ENCODE data around the gene TTC36. TPM values are rescaled to one million over a fixed set of nuclear protein-coding genes. Genes with fewer than 3 reads are reported as not detected.
"Not testable (repeated sequence)": the region's sequence is repeated elsewhere in the genome, so short reads cannot be mapped to it uniquely, and the experiment has no call there.

Gene TTC36
- total RNA-seq, 1 experiment from 2014 or later, result not detected

- H2AFZ ChIP-seq (ENCODE audit: low read length), result no peak overlapping the region
- H3K4me2 ChIP-seq (ENCODE audit: low read depth, low read length, poor library complexity, severe bottlenecking), result no peak overlapping the region
- H3K9me2 ChIP-seq (replicated peaks; ENCODE audit: insufficient read depth, low read length), result no peaks in the 10 kb centered on the region
- H4K20me1 ChIP-seq (ENCODE audit: insufficient read depth, low read depth, low read length), result no peaks in the 10 kb centered on the region
- DNase-seq, result no peak
- no peaks in the 10 kb centered on the region for H3K9me3 ChIP-seq (ENCODE audit: low read length)
- H3K9ac ChIP-seq (ENCODE audit: low read length), result no peak overlapping the region
- no peak overlapping the region for H3K27ac ChIP-seq (ENCODE audit: low read length)
- no peaks in the 10 kb centered on the region for H3K79me2 ChIP-seq (ENCODE audit: low read length)
- no peaks in the 10 kb centered on the region for H3K4me1 ChIP-seq (ENCODE audit: low read length)
- H3K4me3 ChIP-seq (ENCODE audit: low read length), result no peak overlapping the region
- H3K36me3 ChIP-seq (ENCODE audit: insufficient read depth, low read length), result no peaks in the 10 kb centered on the region
- no peaks in the 10 kb centered on the region for H3K27me3 ChIP-seq (ENCODE audit: low read length)
Measured at GRCh38 chr11:118552341-118552740, 25.1 kb downstream of the TTC36 start.

GRCh38 chr11:118560806-118561205 lies 33.5 kb downstream of the TTC36 start:
- no peak for DNase-seq
- Histone ChIP-seq H3K4me1 (ENCODE audit: low read length) (peaks cover 5% of the 10 kb centered on the region), H3K79me2 (ENCODE audit: low read length) (no peaks in the 10 kb centered on the region; the same call in 1 of the 2 replicates), H3K9me3 (ENCODE audit: low read length) (no peaks in the 10 kb centered on the region), H3K4me2 (ENCODE audit: low read depth, low read length, poor library complexity, severe bottlenecking) (no peak overlapping the region), H4K20me1 (ENCODE audit: insufficient read depth, low read depth, low read length) (no peaks in the 10 kb centered on the region), H3K9me2 (replicated peaks; ENCODE audit: insufficient read depth, low read length) (no peaks in the 10 kb centered on the region), H3K27me3 (ENCODE audit: low read length) (no peaks in the 10 kb centered on the region), H2AFZ (ENCODE audit: low read length) (no peak overlapping the region), H3K27ac (ENCODE audit: low read length) (no peak overlapping the region), H3K4me3 (ENCODE audit: low read length) (no peak overlapping the region), H3K9ac (ENCODE audit: low read length) (no peak overlapping the region), H3K36me3 (ENCODE audit: insufficient read depth, low read length) (no peaks in the 10 kb centered on the region)

DNA sequence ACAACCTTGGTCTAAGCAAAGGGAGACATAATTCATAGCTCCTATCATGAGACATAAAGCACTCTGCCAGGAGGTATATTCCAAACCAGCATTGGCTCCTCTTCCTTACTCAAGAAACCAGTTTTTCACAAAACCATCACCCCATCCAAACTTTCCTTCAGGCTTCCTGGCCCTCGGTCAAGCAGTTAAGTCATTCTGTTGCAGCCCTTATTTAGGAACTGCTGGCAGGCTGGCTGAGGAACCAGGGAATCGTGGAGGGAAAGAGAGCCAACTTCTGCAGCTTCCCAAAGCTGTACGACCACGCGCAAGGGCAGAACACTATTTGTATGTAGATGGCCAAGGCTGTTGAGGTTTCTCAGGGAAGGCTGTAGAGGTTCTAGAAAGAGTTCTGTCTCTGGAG lies 37.8 kb downstream of the TTC36 start:
- Histone ChIP-seq H3K9ac (ENCODE audit: low read length) (peak overlapping the region; percentile 45; the same call in 1 of the 2 replicates), H4K20me1 (ENCODE audit: insufficient read depth, low read depth, low read length) (no peaks in the 10 kb centered on the region), H3K9me3 (ENCODE audit: low read length) (no peaks in the 10 kb centered on the region), H3K79me2 (ENCODE audit: low read length) (no peaks in the 10 kb centered on the region; the same call in 1 of the 2 replicates), H3K4me3 (ENCODE audit: low read length) (peak overlapping the region; percentile 36; the same call in 1 of the 2 replicates), H3K4me1 (ENCODE audit: low read length) (peaks cover 5% of the 10 kb centered on the region), H3K4me2 (ENCODE audit: low read depth, low read length, poor library complexity, severe bottlenecking) (peak overlapping the region; percentile 40), H3K27me3 (ENCODE audit: low read length) (no peaks in the 10 kb centered on the region), H3K9me2 (replicated peaks; ENCODE audit: insufficient read depth, low read length) (no peaks in the 10 kb centered on the region), H2AFZ (ENCODE audit: low read length) (no peak overlapping the region), H3K36me3 (ENCODE audit: insufficient read depth, low read length) (no peaks in the 10 kb centered on the region), H3K27ac (ENCODE audit: low read length) (no peak overlapping the region)
- no peak for DNase-seq

GRCh38 chr11:118569670-118570069 lies 42.4 kb downstream of the TTC36 start:
- Histone ChIP-seq H3K27me3 (ENCODE audit: low read length) (no peaks in the 10 kb centered on the region), H3K27ac (ENCODE audit: low read length) (no peak overlapping the region), H3K4me3 (ENCODE audit: low read length) (no peak overlapping the region), H3K9me3 (ENCODE audit: low read length) (no peaks in the 10 kb centered on the region), H3K36me3 (ENCODE audit: insufficient read depth, low read length) (no peaks in the 10 kb centered on the region), H2AFZ (ENCODE audit: low read length) (no peak overlapping the region), H3K4me2 (ENCODE audit: low read depth, low read length, poor library complexity, severe bottlenecking) (no peak overlapping the region), H3K79me2 (ENCODE audit: low read length) (peaks cover 25% of the 10 kb centered on the region), H3K9ac (ENCODE audit: low read length) (no peak overlapping the region), H3K4me1 (ENCODE audit: low read length) (peaks cover 23% of the 10 kb centered on the region), H3K9me2 (replicated peaks; ENCODE audit: insufficient read depth, low read length) (no peaks in the 10 kb centered on the region), H4K20me1 (ENCODE audit: insufficient read depth, low read depth, low read length) (peaks cover 6% of the 10 kb centered on the region)
- no peak for DNase-seq

- Histone ChIP-seq H3K4me3 (ENCODE audit: low read length) (no peak overlapping the region), H3K9me2 (replicated peaks; ENCODE audit: insufficient read depth, low read length) (no peaks in the 10 kb centered on the region), H3K9ac (ENCODE audit: low read length) (no peak overlapping the region), H3K4me2 (ENCODE audit: low read depth, low read length, poor library complexity, severe bottlenecking) (no peak overlapping the region), H4K20me1 (ENCODE audit: insufficient read depth, low read depth, low read length) (peaks cover 6% of the 10 kb centered on the region), H3K27ac (ENCODE audit: low read length) (no peak overlapping the region), H3K9me3 (ENCODE audit: low read length) (no peaks in the 10 kb centered on the region), H2AFZ (ENCODE audit: low read length) (no peak overlapping the region), H3K79me2 (ENCODE audit: low read length) (peaks cover 36% of the 10 kb centered on the region), H3K27me3 (ENCODE audit: low read length) (no peaks in the 10 kb centered on the region), H3K36me3 (ENCODE audit: insufficient read depth, low read length) (no peaks in the 10 kb centered on the region), H3K4me1 (ENCODE audit: low read length) (peaks cover 24% of the 10 kb centered on the region)
- DNase-seq, result no peak
Measured at GRCh38 chr11:118570787-118571186, 43.5 kb downstream of the TTC36 start.

DNA sequence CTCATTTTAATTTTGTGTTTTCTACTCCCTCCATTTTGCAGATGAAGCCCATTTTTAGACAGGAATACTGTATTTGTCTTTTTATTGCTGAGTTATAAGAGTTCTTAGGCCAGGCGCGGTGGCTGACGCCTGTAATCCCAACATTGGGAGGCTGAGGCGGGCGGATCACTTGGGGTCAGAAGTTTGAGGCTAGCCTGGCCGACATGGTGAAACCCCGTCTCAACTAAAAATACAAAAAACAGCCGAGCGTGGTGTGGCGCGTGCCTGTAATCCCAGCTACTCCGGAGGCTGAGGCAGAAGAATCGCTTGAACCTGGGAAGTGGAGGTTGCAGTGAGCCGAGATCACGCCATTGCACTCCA lies 44.4 kb downstream of the TTC36 start:
- Histone ChIP-seq H2AFZ (ENCODE audit: low read length) (peak overlapping the region; percentile 89), H3K79me2 (ENCODE audit: low read length) (peaks cover 43% of the 10 kb centered on the region)

DNA sequence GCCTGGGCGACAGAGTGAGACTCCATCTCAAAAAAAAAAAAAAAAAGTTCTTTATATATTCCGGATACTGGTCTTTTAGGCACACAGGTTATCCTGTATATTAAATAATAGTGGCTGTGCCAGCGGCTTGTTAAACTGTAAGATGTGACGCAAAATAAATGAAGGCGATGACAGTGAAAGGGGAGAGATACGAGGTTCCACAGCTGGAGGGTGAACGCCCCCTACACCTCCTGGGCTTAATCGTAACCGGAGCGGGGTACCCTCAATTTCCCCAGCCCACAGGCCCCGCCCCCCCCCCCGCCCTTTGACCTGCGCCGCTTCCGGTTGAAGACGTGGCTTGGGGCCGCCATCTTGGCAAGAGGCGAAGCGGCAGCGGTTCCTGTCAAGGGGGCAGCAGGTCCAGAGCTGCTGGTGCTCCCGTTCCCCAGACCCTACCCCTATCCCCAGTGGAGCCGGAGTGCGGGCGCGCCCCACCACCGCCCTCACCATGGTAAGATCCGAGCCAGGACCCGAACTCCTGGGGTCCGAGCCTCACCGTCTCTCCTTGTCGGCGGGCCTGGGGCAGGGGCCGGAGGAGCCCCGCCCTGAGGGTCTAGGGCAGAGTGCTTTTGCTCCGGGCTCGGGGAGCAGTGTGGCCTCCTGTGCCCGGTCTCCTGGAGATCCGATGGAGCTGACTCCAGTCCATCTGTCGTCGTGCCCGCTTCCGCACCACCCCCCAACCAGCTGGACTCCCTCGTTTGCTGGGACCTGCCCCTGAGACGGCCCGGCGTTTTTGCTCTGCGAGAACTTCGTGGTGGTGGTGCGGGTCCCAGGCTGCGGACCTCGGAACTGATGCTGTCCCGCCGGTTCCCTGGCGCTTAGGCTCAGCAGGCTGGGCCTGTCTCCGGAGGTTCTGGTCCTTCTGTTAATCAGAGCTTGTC lies 45.0 kb downstream of the TTC36 start, which contains the start of gene ARCN1:
TSS of gene ARCN1 (plus strand) at position 349 of the 920 bp plus-strand sequence. CDS start at position 488, 139 bp downstream.
- peak within 1 kb of the TSS; percentile 94 for H3K4me3 ChIP-seq (ENCODE audit: low read length)
- DNase-seq, result peak; percentile 88
- peak within 1 kb of the TSS; percentile 89 for H2AFZ ChIP-seq (ENCODE audit: low read length)

More for the DNA sequence above, 44.4 kb downstream of the TTC36 start:
- not testable (repeated sequence) for H3K9me2 ChIP-seq (replicated peaks; ENCODE audit: insufficient read depth, low read length); H3K27me3 ChIP-seq (ENCODE audit: low read length); H4K20me1 ChIP-seq (ENCODE audit: insufficient read depth, low read depth, low read length); H3K36me3 ChIP-seq (ENCODE audit: insufficient read depth, low read length); H3K27ac ChIP-seq (ENCODE audit: low read length); H3K9me3 ChIP-seq (ENCODE audit: low read length); DNase-seq
- peak overlapping the region; percentile 80 for H3K4me2 ChIP-seq (ENCODE audit: low read depth, low read length, poor library complexity, severe bottlenecking)
- H3K9ac ChIP-seq (ENCODE audit: low read length), result peak overlapping the region; percentile 64
- H3K4me1 ChIP-seq (ENCODE audit: low read length), result peaks cover 25% of the 10 kb centered on the region
- peak overlapping the region; percentile 94 for H3K4me3 ChIP-seq (ENCODE audit: low read length)

DNA sequence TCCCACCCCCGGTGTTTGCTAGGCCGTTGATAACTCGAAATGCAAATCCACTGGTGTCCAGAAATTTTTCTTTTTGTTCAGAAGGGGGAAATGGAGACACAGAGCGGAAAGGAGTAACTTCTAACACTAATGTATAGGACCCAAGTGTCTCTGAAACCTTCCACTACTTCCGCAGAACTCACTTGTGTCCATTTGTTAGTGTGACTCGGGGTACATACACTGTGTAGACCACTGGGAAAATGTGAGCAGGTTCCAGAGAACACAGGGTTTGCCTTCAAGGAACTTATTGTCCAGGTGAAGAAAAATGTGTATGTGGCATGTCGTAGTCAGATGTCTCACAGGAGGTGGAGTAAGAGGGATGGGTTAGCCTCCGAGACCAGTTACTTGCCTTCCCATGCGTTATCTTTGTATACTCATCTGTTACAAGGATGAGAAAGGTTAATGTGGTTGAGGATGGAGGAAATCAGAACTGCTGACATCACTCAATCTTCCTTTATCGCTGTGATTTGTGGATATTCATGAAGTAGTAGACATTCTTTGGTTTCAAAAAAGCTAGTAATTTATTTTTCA lies 45.8 kb downstream of the TTC36 start:
- Histone ChIP-seq H2AFZ (ENCODE audit: low read length) (no peak overlapping the region), H3K27ac (ENCODE audit: low read length) (peak overlapping the region; percentile 69), H3K4me3 (ENCODE audit: low read length) (peak overlapping the region; percentile 94), H3K27me3 (ENCODE audit: low read length) (no peaks in the 10 kb centered on the region), H3K9me3 (ENCODE audit: low read length) (no peaks in the 10 kb centered on the region), H3K36me3 (ENCODE audit: insufficient read depth, low read length) (no peaks in the 10 kb centered on the region), H3K9me2 (replicated peaks; ENCODE audit: insufficient read depth, low read length) (no peaks in the 10 kb centered on the region), H3K9ac (ENCODE audit: low read length) (peak overlapping the region; percentile 97), H3K4me1 (ENCODE audit: low read length) (peaks cover 25% of the 10 kb centered on the region), H3K4me2 (ENCODE audit: low read depth, low read length, poor library complexity, severe bottlenecking) (peak overlapping the region; percentile 80), H3K79me2 (ENCODE audit: low read length) (peaks cover 55% of the 10 kb centered on the region), H4K20me1 (ENCODE audit: insufficient read depth, low read depth, low read length) (peaks cover 11% of the 10 kb centered on the region)
- peak; percentile 45 for DNase-seq

More for the DNA sequence above, 45.0 kb downstream of the TTC36 start, which contains the start of gene ARCN1:
- H3K27ac ChIP-seq (ENCODE audit: low read length), result peak within 1 kb of the TSS; percentile 69
- H3K9me3 ChIP-seq (ENCODE audit: low read length), result no peaks in the 10 kb centered on the region
- peaks cover 7% of the 10 kb centered on the region for H4K20me1 ChIP-seq (ENCODE audit: insufficient read depth, low read depth, low read length)
- H3K27me3 ChIP-seq (ENCODE audit: low read length), result no peaks in the 10 kb centered on the region
- H3K79me2 ChIP-seq (ENCODE audit: low read length), result peaks cover 50% of the 10 kb centered on the region
- peak within 1 kb of the TSS; percentile 80 for H3K4me2 ChIP-seq (ENCODE audit: low read depth, low read length, poor library complexity, severe bottlenecking)
- H3K36me3 ChIP-seq (ENCODE audit: insufficient read depth, low read length), result no peaks in the 10 kb centered on the region
- H3K4me1 ChIP-seq (ENCODE audit: low read length), result peaks cover 25% of the 10 kb centered on the region
- peak within 1 kb of the TSS; percentile 97 for H3K9ac ChIP-seq (ENCODE audit: low read length)
- no peaks in the 10 kb centered on the region for H3K9me2 ChIP-seq (replicated peaks; ENCODE audit: insufficient read depth, low read length)
